ENCODE data around the gene RAB4A. TPM values are rescaled to one million over a fixed set of nuclear protein-coding genes. Genes with fewer than 3 reads are reported as not detected.

Gene RAB4A
- polyA plus RNA-seq, 1 donor, result 52.1 TPM

DNA sequence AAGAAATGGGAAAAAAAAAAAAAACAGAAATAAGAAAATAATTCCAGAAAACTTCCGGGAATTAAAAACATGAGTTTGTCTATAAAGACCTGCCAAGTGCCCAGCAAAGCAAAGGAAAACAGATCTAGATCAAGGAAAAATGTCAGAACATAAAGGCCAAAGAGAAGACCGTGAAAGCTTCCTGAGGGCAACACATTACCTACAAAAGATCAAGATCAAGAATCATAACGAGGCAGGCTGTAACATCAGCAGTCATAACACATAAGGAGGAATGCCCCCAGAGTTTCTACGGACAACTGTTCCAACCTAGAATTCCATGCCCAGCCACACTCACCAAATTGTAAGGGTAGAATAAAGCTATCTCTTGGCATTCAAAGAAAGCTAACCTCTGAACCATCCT lies 68.2 kb downstream of the RAB4A start:
- DNase-seq (ENCODE audit: low read depth), result no peak

DNA sequence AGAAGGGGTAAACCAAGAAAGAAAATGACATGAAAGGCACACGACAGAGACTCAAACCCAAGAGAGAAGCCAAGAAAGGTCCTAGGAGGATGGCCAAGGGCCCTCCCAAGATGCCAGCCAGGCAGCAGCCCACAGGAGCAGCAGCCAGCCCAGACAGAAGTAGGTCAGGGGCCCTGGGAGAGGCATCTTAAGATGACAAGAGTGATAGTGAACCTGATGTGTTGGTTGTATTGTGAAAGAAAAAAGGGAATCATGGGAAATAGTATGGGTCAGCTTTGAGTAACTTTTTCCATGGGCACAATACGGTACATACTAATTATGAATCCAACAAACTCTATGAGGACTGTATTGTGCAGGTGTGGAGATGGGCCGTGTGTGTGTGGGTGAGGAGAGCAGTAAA lies 68.6 kb downstream of the RAB4A start:
- no peak for DNase-seq (ENCODE audit: low read depth)

DNA sequence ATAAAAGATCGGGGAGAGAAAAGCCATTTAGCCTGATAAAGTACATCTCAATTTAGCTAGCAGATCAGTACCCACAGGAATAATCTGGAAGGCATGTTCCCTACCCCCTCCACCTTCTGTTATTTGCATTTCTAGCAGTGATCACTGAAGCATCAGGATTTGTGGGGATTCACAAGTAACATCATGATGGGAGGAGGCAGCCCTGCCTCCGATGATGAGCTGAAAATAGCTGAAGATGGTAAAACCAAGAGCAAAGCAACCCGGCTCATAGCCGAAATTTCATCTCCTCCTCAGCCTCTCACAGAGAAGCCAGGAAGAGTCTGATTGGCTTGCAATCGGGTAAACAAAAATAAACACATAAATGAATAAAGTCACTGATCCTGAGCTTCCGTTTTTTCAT lies 69.6 kb downstream of the RAB4A start:
- no peak for DNase-seq (ENCODE audit: low read depth)

DNA sequence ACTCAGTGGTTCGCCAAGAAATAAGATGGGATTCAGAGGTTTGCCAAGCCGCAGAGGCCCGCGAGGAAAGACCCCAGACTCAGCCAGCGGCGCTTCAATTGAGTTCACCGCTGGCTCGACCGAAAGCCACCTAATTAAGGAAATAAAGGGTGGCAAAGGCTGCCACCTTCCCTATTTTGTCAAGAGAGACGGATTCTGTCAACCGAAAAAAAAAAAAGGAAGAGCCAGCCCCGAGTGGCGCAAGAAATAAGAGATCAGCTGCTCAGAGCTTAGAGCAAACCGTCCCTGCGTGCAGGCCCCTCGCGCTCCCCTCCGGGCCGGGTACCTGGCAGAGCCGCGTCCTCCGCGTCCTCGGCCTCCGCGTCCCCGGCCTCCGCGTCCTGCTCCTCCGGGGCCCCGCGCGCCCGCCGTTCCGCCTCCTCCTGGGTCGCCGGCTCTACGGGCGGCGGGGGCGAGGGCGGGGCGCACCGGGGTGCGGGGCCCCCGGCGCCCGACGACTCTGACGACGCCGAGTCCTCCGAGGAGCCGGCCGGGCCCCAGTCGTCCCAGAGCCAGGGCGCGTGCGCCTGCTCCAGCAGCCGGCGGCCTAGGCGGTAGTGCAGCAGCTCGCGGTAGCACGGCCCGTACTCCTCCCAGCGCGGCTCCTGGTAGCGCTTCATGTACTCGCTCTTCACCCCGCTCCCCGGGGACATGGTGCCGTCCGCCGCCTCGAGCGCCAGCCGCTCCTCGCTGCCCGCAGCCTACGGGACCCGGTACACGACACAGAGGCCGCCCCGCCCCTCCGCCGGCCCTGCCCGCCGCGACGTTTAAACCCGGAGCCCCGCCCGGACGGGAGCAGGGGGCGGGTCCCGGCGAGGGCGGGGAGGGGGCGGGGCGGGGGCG lies 71.1 kb downstream of the RAB4A start:
- no peak for DNase-seq (ENCODE audit: low read depth)

DNA sequence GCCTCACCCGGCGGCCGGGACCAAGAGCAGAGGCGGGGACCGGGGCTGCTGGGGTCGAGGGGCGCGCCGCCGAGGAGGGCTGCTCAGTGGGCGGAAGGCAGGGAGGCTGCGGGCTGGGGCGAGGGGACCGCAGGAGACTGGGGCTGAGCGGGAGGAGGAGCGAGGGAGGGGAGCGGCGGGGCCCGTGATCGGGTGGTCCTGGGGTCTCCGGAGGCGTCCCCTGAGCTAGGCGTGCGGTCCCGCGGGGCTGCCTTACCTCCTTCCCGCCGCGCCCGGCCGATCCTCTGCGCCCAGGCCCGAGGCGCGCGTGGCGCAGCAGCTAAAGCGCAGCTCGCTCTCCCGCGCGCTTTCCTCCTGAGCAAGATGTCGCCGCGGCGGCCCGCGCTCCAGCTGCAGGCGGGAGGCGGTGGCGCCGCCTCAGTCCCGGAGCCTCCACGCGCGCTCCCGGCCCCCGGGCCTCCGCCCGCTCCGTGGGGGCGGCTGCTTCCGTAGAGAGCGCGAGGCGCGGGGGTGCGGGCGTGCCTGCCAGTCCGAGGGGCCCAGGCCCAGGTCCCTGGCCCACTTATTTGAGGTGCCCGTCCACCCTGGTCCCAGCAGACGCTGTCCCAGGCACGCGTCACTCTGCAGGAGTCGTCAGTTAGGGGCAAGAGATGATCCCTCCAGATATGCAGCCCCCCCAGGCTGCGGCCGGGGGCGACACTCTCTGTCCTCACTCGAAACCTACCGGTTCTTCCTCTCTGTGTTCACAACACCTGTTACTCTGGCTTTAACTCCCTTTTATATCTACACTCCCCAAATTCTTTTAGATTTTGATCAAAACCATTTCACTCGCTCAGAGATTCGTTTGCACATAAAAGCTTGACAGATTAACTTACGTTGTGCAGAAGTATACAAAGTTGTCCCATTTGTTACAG lies 72.0 kb downstream of the RAB4A start, which contains the start of gene CCSAP:
TSS of gene CCSAP (minus strand) at position 392 of the 914 bp plus-strand sequence. CDS start 582 bp downstream, outside the sequence.
- no peak for DNase-seq (ENCODE audit: low read depth)

DNA sequence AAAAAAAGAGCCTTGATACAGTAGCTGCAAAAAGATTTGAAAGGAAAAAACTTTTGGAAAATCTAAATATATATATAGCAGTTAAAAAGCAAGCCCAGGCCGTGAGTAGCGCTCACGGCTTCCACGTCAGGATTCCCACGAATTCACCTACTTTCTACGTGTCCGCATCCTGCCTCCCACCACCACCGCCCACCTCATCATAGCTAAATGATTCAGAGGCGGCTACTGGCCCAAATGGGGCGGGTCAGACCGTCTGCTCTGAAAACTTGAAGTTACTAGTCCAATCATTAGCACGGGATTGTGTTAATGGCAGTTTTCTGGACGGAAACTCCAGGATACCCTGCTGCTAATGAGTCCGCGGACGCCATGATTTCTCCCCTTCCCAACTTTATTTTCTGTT lies 73.2 kb downstream of the RAB4A start:
- no peak for DNase-seq (ENCODE audit: low read depth)

DNA sequence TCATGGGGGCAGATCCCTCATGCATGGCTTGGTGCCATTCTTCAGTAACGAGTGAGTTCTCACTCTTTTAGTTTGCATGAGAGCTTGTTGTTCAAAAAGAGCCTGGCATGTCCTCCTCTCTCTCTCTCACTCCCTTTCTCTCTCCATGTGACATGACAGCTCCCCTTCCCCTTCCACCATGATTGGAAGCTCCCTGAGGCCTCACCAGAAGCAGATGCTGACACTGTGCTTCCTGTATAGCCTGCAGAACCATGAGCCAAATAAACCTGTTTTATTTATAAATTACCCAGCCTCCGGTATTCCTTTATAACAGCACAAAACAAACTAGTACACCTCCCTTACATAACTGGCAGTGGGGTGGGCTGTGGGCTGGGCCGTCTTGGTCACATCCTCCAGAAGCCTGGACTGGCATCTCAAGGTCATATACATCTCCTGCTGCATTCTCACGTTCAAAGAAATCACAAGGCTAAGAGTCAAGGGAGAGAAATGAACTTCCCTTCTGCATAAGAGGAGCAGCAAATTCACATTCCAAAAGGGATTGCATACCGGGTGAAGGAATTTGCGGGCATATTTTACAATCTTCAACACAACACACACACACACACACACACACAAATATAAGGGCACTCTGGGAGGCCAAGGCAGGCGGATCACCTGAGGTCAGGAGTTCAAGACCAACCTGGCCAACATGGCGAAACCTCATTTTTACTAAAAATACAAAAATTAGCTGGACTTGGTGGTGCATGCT lies 74.2 kb downstream of the RAB4A start:
- no peak for DNase-seq (ENCODE audit: low read depth)

DNA sequence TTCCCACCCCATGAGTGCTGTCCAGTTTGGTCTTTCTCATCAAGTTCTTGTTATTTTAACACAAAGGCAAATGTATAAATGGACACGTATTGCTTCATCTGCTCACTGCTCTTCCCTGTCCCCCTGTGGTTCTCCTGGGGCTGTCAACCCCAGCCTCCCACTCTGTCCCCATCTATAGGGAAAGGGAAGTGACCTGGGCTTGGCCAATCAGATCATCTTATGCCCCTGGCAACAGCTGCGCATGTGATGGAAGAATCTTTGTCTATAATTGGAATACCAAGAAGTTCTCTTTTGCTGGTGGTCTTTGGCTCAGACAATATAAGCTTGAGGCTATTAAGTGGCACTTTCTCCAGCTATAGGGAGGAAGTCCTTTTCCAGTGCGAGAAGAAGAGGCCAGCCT lies 76.6 kb downstream of the RAB4A start:
- no peak for DNase-seq (ENCODE audit: low read depth)

DNA sequence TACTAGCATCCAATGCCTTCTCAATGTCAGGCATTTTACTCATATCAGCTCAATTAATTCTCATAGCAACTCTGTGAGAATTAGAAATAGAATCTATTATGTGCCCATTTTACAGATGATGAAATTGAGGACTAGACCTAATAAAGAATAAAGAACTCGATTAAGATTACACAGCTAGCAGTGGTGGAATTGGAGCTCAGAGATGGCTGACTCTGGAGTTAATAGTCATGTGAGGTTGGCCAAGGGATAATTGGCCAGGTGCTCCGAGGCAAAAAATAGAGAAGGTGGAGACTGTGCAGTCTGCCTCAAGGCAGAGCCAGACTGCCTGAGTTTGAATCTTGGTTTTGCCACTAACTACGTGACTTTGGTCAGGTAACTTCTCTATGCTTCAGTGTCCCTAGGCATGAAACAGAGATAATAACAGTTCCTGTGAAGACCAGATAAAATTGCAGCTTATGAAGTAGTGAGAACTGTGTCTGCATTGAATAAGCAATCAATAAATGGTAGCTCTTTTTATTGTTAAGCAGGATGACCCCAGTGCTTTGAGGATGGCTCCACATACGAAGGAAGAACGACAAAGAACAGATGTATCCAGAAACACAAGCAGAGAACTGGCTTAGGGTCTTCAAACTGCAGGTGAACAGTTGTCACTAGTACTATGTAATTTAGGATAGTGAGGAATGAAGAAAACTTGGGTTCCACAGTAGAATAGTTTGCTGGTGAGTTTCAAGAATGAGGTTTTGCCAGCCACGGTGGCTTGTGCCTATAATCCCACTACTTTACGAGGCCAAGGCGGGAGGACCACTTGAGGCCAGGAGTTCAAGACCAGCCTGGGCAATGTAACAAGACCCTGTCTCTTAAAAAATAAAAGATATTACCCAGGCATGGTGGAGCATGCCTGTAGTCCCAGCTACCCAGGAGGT lies 78.8 kb downstream of the RAB4A start:
- DNase-seq (ENCODE audit: low read depth), result no peak

DNA sequence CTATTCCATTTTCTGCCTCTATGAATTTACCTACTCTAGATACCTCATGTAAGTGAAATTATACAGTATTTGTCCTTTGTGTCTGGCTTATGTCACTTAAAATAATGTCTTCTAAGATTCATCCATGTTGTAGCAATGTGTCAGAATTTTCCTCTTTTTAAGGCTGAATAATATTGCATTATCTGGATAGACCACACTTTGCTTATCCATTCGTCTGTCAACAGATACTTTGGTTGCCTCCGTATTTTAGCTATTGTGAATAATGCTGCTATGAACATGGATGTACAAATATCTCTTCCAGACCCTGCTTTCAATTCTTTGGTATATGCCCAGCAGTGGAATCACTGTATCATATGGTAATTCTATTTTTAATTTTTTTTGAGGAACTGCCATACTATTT lies 82.1 kb downstream of the RAB4A start:
- DNase-seq (ENCODE audit: low read depth), result no peak

DNA sequence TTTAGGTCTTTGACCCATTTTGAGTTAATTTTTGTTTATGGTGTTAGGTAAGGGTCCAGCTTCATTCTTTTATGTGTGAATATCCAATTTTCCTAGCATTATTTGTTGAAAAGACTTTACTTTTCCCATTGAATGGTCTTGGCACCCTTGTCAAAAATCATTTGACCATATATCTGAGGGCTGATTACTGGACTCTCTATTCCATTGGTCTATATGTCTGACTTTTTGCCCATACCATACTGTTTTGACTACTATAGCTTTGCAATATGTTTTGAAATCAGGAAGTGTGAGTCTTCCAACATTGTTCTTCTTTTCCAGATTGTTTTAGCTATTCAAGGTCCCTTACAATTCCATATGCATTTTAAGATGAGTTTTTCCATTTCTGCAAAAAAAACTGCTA lies 83.3 kb downstream of the RAB4A start:
- no peak for DNase-seq (ENCODE audit: low read depth)

Other genes starting within 250 kb of the RAB4A start
- 9.3 TPM for gene CCSAP, start 71.9 kb downstream of the RAB4A start, polyA plus RNA-seq (ENCODE audit: insufficient read length)
- gene ACTA1, start 163.0 kb downstream of the RAB4A start, polyA plus RNA-seq (ENCODE audit: insufficient read length), result 14,286 TPM
- gene NUP133, start 237.2 kb downstream of the RAB4A start, polyA plus RNA-seq (ENCODE audit: insufficient read length), result 29.7 TPM